ENCODE data around the gene NELL1. TPM values are rescaled to one million over a fixed set of nuclear protein-coding genes. Genes with fewer than 3 reads are reported as not detected.

Gene NELL1
- total and polyA plus RNA-seq, 7 donors, result 0.01 TPM; not detected in 6

- 88 to 90% (median 89%) methylated on average over 4 of the region's 4 CpGs for WGBS, 3 donors
- intact Hi-C loops (cut with DNase I), result loop anchor here in 1 of 2 donors (10.0 kb wide), 1 partner anchor 1660 kb away; no protein-coding TSS in a partner anchor
- Histone ChIP-seq H3K4me1 (no peaks in the 10 kb centered on the region), H3K27ac (no peak overlapping the region), H3K9me3 (no peaks in the 10 kb centered on the region), H3K4me3 (no peak overlapping the region), H3K36me3 (ENCODE audit: insufficient read depth in 1 of 2, low read depth in 1 of 2) (no peaks in the 10 kb centered on the region), H3K27me3 (ENCODE audit: insufficient read depth in 3 of 3, low read length in 2 of 3) (no peaks in the 10 kb centered on the region)
- ATAC-seq (no peak), DNase-seq (no peak)
- no peak for TF ChIP-seq CTCF (IDR thresholded peaks at IDR 0.05)
These were observed 25.0 kb upstream of the NELL1 start for GRCh38 chr11:20644360-20644759.

GRCh38 chr11:20647976-20648565, 21.3 kb upstream of the NELL1 start:
- H3K4me1 ChIP-seq, result no peaks in the 10 kb centered on the region
- ATAC-seq, result peak in 3 of 4 donors; percentile 51 to 67 (median 57)
- DNase-seq, result no peak
- H3K36me3 ChIP-seq (ENCODE audit: insufficient read depth in 1 of 2, low read depth in 1 of 2), result no peaks in the 10 kb centered on the region
- H3K27me3 ChIP-seq (ENCODE audit: insufficient read depth in 3 of 3, low read length in 2 of 3), result peaks cover 0 to 3% (median 2%) of the 10 kb centered on the region in 3 donors
- H3K27ac ChIP-seq, result no peak overlapping the region
- H3K4me3 ChIP-seq, result no peak overlapping the region
- 36 to 40% (median 37%) methylated on average over 4 of the region's 4 CpGs for WGBS, 3 donors
- intact Hi-C loops (cut with DNase I), result loop anchor here (5.0 to 10.0 kb wide), 2 partner anchors 1657 to 1659 kb away; no protein-coding TSS in a partner anchor
- H3K9me3 ChIP-seq, result no peaks in the 10 kb centered on the region
- TF ChIP-seq CTCF (IDR thresholded peaks at IDR 0.05), result peak; percentile 86

- WGBS, 3 donors, result 37 to 52% (median 49%) methylated on average over 13 of the region's 13 CpGs
- no peaks in the 10 kb centered on the region for H3K9me3 ChIP-seq
- no peaks in the 10 kb centered on the region for H3K4me1 ChIP-seq
- no peak for DNase-seq
- no peak overlapping the region for H3K4me3 ChIP-seq
- no peak overlapping the region for H3K27ac ChIP-seq
- peaks cover 0 to 17% (median 3%) of the 10 kb centered on the region in 3 donors for H3K27me3 ChIP-seq (ENCODE audit: insufficient read depth in 3 of 3, low read length in 2 of 3)
- no peak for TF ChIP-seq CTCF (IDR thresholded peaks at IDR 0.05)
- H3K36me3 ChIP-seq (ENCODE audit: insufficient read depth in 1 of 2, low read depth in 1 of 2), result no peaks in the 10 kb centered on the region
- ATAC-seq, result no peak
- intact Hi-C loops (cut with DNase I), result loop anchor here in 1 of 2 donors (10.0 kb wide), 1 partner anchor 1483 kb away; no protein-coding TSS in a partner anchor
These were observed 17.1 kb upstream of the NELL1 start for GRCh38 chr11:20652150-20652806.

GRCh38 chr11:20654038-20654437, 15.3 kb upstream of the NELL1 start:
- Histone ChIP-seq H3K27me3 (ENCODE audit: insufficient read depth in 3 of 3, low read length in 2 of 3) (peaks cover 0 to 26% (median 3%) of the 10 kb centered on the region in 3 donors), H3K4me1 (no peaks in the 10 kb centered on the region), H3K36me3 (ENCODE audit: insufficient read depth in 1 of 2, low read depth in 1 of 2) (no peaks in the 10 kb centered on the region), H3K27ac (no peak overlapping the region), H3K9me3 (no peaks in the 10 kb centered on the region), H3K4me3 (no peak overlapping the region)
- DNase-seq, result no peak
- intact Hi-C loops (cut with DNase I), result loop anchor here in 1 of 2 donors (10.0 kb wide), 1 partner anchor 1481 kb away; no protein-coding TSS in a partner anchor
- ATAC-seq, result no peak
- no peak for TF ChIP-seq CTCF (IDR thresholded peaks at IDR 0.05)
- WGBS, 3 donors, result 60 to 77% (median 67%) methylated on average over 3 of the region's 3 CpGs

Measured in psoas muscle (tissue), 8 donors.